K562 (cell line): ENCODE results near the gene PPP2R5A. TPM values are rescaled to one million over a fixed set of nuclear protein-coding genes. Genes with fewer than 3 reads are reported as not detected.

Source experiments
- ATAC-seq: fragments of 200-7000 bp; cut with Tn5 transposase; 3 replicates; pipeline ENCODE4 v1.9.1; 2020; ENCODE audit warnings: moderate library complexity
- Bru-seq: library from RNA; stranded (reverse); fragments of 400-500 nt; gene quantifications from one replicate; lab custom pipeline; 2021; lab: Mats Ljungman, UMichigan
- BruChase-seq, 2 experiments: library from RNA; stranded (reverse); fragments of 400-500 nt; gene quantifications; one replicate each; lab custom pipeline; 2021; lab: Mats Ljungman, UMichigan
- BruUV-seq: library from RNA; stranded (reverse); fragments of 400-500 nt; replicated peaks from 2 replicates; lab custom pipeline; 2021; lab: Mats Ljungman, UMichigan
- CTCF ChIA-PET: fragments of 300-600 bp; formaldehyde crosslinking; extraction: SDS; loops from one replicate; lab custom pipeline; 2021; ENCODE audit warnings: low intra/inter-chr PET ratio; lab: Yijun Ruan, JAX
- POLR2A ChIA-PET: fragments of 300-600, 350-650 bp; sonication (Branson Sonifier 250); formaldehyde crosslinking; extraction: SDS; loops from one replicate; lab custom pipeline; 2021; ENCODE audit warnings: antibody characterized with exemption, inconsistent platforms; lab: Yijun Ruan, JAX
- DNase-seq, 4 experiments: peaks; one replicate each; pipeline versions ENCODE4 v3.0.0 to v3.0.0-alpha.2; 2011 to 2018; ENCODE audit warnings: low spot score in 3 of 4, mixed read lengths in 3 of 4; ENCODE audit errors: extremely low read depth in 1 of 4
- FAIRE-seq: peaks from 2 replicates; lab custom pipeline; 2011; peaks lifted over from hg19 to GRCh38; lab: Jason Lieb, UNC
- H2AFZ ChIP-seq: 2 replicates; pipeline ENCODE4 v1.6.0; 2011; ENCODE audit warnings: low read depth, low read length, control low read depth, inconsistent platforms
- H3K27ac ChIP-seq: fragments of 200-600 bp; 3 replicates; pipeline ENCODE4 v1.8.0; 2011; ENCODE audit warnings: low read depth, mild to moderate bottlenecking, control low read depth, inconsistent platforms, low read length, moderate library complexity, mixed read lengths; ENCODE audit errors: extremely low read depth
- H3K27me3 ChIP-seq, 2 experiments: fragments of 300-600 bp in 1 of 2; 2 replicates in 1 of 2; 3 replicates in 1 of 2; pipeline versions ENCODE4 v1.6.0 to v1.8.0; 2011; ENCODE audit warnings: inconsistent platforms in 2 of 2, low read length in 2 of 2, mild to moderate bottlenecking in 1 of 2, mixed read lengths in 1 of 2, moderate library complexity in 1 of 2; ENCODE audit not compliant: control insufficient read depth in 2 of 2, insufficient read depth in 2 of 2
- H3K36me3 ChIP-seq: fragments of 300-600 bp; 3 replicates; pipeline ENCODE4 v1.8.0; 2011; ENCODE audit warnings: mild to moderate bottlenecking, low read length, inconsistent platforms; ENCODE audit not compliant: control insufficient read depth, insufficient read depth
- H3K4me1 ChIP-seq, 2 experiments: fragments of 200-600 bp in 1 of 2; replicated peaks in 1 of 2; 2 replicates in 1 of 2; 3 replicates in 1 of 2; pipeline versions ENCODE4 v1.5.1 to v1.8.0; 2011; ENCODE audit warnings: inconsistent platforms in 2 of 2, low read length in 2 of 2, mild to moderate bottlenecking in 1 of 2, mixed read lengths in 1 of 2, moderate library complexity in 1 of 2; ENCODE audit not compliant: control insufficient read depth in 2 of 2, insufficient read depth in 2 of 2
- H3K4me2 ChIP-seq: 2 replicates; pipeline ENCODE4 v1.6.1; 2011; ENCODE audit warnings: low read length, control low read depth, inconsistent platforms, mixed read lengths; ENCODE audit not compliant: insufficient read depth
- H3K4me3 ChIP-seq: fragments of 200-600 bp; sonication (generic), shearing (Covaris generic); 2 replicates; pipeline ENCODE4 v1.5.1; 2016; ENCODE audit warnings: control low read depth, inconsistent platforms
- H3K79me2 ChIP-seq: fragments of 200-600 bp; 3 replicates; pipeline ENCODE4 v1.8.0; 2011; ENCODE audit warnings: low read length, inconsistent platforms; ENCODE audit not compliant: control insufficient read depth, insufficient read depth
- H3K9ac ChIP-seq, 2 experiments: 2 replicates each; pipeline versions ENCODE4 v1.6.0 to v1.6.1; 2011; ENCODE audit warnings: low read depth in 2 of 2, low read length in 2 of 2, control low read depth in 1 of 2, inconsistent platforms in 1 of 2, mild to moderate bottlenecking in 1 of 2, mixed read lengths in 1 of 2; ENCODE audit not compliant: insufficient read depth in 1 of 2
- H3K9me1 ChIP-seq: one replicate; pipeline ENCODE4 v1.6.0; 2011; ENCODE audit warnings: inconsistent platforms, mild to moderate bottlenecking, low read length, moderate library complexity; ENCODE audit not compliant: control insufficient read depth, insufficient read depth
- H3K9me3 ChIP-seq: replicated peaks from 2 replicates; pipeline ENCODE4 v1.5.1; 2011; ENCODE audit warnings: low read depth, low read length, inconsistent platforms; ENCODE audit not compliant: control insufficient read depth, insufficient read depth
- H4K20me1 ChIP-seq: replicated peaks from 2 replicates; pipeline ENCODE4 v1.6.1; 2011; ENCODE audit warnings: low read length, inconsistent platforms, mixed read lengths; ENCODE audit not compliant: control insufficient read depth, insufficient read depth
- CREB5 ChIP-seq: fragments of 250-450 bp; sonication (Bioruptor Pico); IDR thresholded peaks from 2 replicates; pipeline ENCODE4 v1.5.0; 2020; ENCODE audit warnings: mild to moderate bottlenecking
- FOXK2 ChIP-seq, 2 experiments: fragments of 450-650 bp; IDR thresholded peaks in 1 of 2; conservative IDR thresholded peaks in 1 of 2; 2 replicates each; pipeline ENCODE4 v1.6.1; 2016; ENCODE audit warnings: low read depth in 2 of 2, mild to moderate bottlenecking in 1 of 2
- GTF2B ChIP-seq: IDR thresholded peaks from 2 replicates; pipeline ENCODE4 v1.6.1; 2011; ENCODE audit not compliant: insufficient read length; ENCODE audit errors: extremely low read depth
- KDM1A ChIP-seq, 2 experiments: fragments of 450-650 bp; IDR thresholded peaks; 2 replicates each; pipeline ENCODE4 v1.6.1; 2016; ENCODE audit warnings: mild to moderate bottlenecking in 2 of 2
- MNT ChIP-seq, 2 experiments: fragments of 450-650 bp; conservative IDR thresholded peaks; 2 replicates each; pipeline ENCODE4 v1.6.1; 2017; ENCODE audit warnings: mild to moderate bottlenecking in 2 of 2, moderate library complexity in 2 of 2
- RHOXF2B ChIP-seq: fragments of 250-450 bp; sonication (Bioruptor Pico); conservative IDR thresholded peaks from 2 replicates; pipeline ENCODE4 v1.5.1; 2021
- RUNX1 ChIP-seq: sonication (generic); IDR thresholded peaks from 2 replicates; pipeline ENCODE4 v1.6.1; 2016; ENCODE audit warnings: antibody characterized with exemption, low read depth
- SNIP1 ChIP-seq: fragments of 450-650 bp; IDR thresholded peaks from 2 replicates; pipeline ENCODE4 v1.7.1; 2017; ENCODE audit warnings: low read depth, mild to moderate bottlenecking
- SRSF3 ChIP-seq: fragments of 200-400 bp; formaldehyde crosslinking; IDR thresholded peaks from 2 replicates; pipeline ENCODE4 v1.6.1; 2016; ENCODE audit warnings: mild to moderate bottlenecking, low read length, moderate library complexity; ENCODE audit not compliant: insufficient read depth
- ZNF12 ChIP-seq: sonication (generic); formaldehyde crosslinking; IDR thresholded peaks from 2 replicates; pipeline ENCODE4 v1.4.0; 2020; ENCODE audit warnings: mild to moderate bottlenecking, missing genetic modification reagents
- WGBS: fragments of 100-300 bp; shearing (Covaris generic); methylation state at CpG from one replicate; pipeline ENCODE4 v1.1.6; 2016; ENCODE audit warnings: low coverage, mixed read lengths; ENCODE audit not compliant: insufficient coverage; ENCODE audit errors: missing lambda C conversion rate; 5-methylcytosine and 5-hydroxymethylcytosine counted together
- in situ Hi-C: fragments of 300-500 bp; cut with MboI; formaldehyde crosslinking; loops from 4 replicates; pipeline ENCODE4 v1.15.0; 2018; ENCODE audit warnings: inconsistent platforms, mixed read lengths
- intact Hi-C: fragments of 100-400 bp; cut with micrococcal nuclease; formaldehyde crosslinking; loops from 2 replicates; pipeline ENCODE4 v1.14.2; 2022
- long read RNA-seq, 3 experiments: library from polyadenylated mRNA in 2 of 3; library from RNA in 1 of 3; unstranded in 2 of 3; stranded (forward) in 1 of 3; transcript quantifications; one replicate each; pipeline ENCODE4 v2.0.0, GENCODE V29; 2019 to 2022
- polyA minus RNA-seq, 3 experiments: library from RNA; depleted of rRNA, polyadenylated mRNA; stranded (reverse); fragments of >200 nt; gene quantifications; 2 replicates each; pipeline ENCODE4 v1.2.3, GENCODE V29; 2011
- polyA plus RNA-seq, 8 experiments: library from polyadenylated mRNA; depleted of rRNA in 4 of 8; stranded (reverse) in 5 of 8; unstranded in 3 of 8; fragments of >200 nt; fragmentation: Nextera tagmentation in 2 of 8; fragmentation: Illumina TruSeq in 1 of 8; extraction: Ambion mirVana in 2 of 8; extraction: Trizol in 1 of 8; gene quantifications; 2 replicates each; pipeline versions ENCODE4 v1.2.1 to v1.2.3, GENCODE V29; 2011 to 2014; ENCODE audit warnings: inconsistent platforms in 1 of 8, missing spikeins in 1 of 8
- total RNA-seq, 7 experiments: library from RNA; depleted of rRNA in 6 of 7; stranded (reverse); fragments of >200 nt in 6 of 7; fragmentation: Illumina TruSeq in 2 of 7; extraction: Trizol in 2 of 7; gene quantifications; 2 replicates each; pipeline versions ENCODE4 v1.2.1 to v1.2.3, GENCODE V29; 2011 to 2021; ENCODE audit warnings: low replicate concordance in 1 of 7

The PPP2R5A gene
- 22.5 and 38.1 TPM in 2 replicates for total RNA-seq (2011; cell fraction: chromatin; rRNA removed; ENCODE audit: low replicate concordance)
- 17.6 and 18.8 TPM in 2 replicates for total RNA-seq (2011; cell fraction: nucleolus; rRNA removed)
- total RNA-seq (2011; cell fraction: nucleoplasm; rRNA removed): 24.0 and 38.3 TPM in 2 replicates
- 57.2 and 59.8 TPM in 2 replicates for total RNA-seq (2014; rRNA removed)
- total RNA-seq (2014; rRNA removed; fragmentation: Illumina TruSeq; extraction: Trizol): 64.3 and 73.5 TPM in 2 replicates
- total RNA-seq (2015; rRNA removed; fragmentation: Illumina TruSeq; extraction: Trizol): 66.1 and 69.6 TPM in 2 replicates
- total RNA-seq (2021): 70.9 and 71.1 TPM in 2 replicates
- polyA plus RNA-seq (2011; rRNA removed): 79.3 and 106 TPM in 2 replicates
- polyA plus RNA-seq (2011; cell fraction: cytosol; rRNA removed): 37.4 and 45.8 TPM in 2 replicates
- 26.6 and 37.4 TPM in 2 replicates for polyA plus RNA-seq (2011; cell fraction: nucleus; rRNA removed)
- polyA plus RNA-seq (2012): 45.3 and 51.5 TPM in 2 replicates
- 62.9 and 71.3 TPM in 2 replicates for polyA plus RNA-seq (2014; fragmentation: Illumina TruSeq; extraction: Trizol)
- polyA plus RNA-seq (2014; fragmentation: Nextera tagmentation; extraction: Ambion mirVana): 10 to 100 TPM; 26.9 to 31.2 TPM
- 53.8 and 62.2 TPM in 2 replicates for polyA plus RNA-seq (2014; rRNA removed)
- polyA minus RNA-seq (2011; rRNA and poly(A)+ RNA removed): 59.4 and 61.4 TPM in 2 replicates
- polyA minus RNA-seq (2011; cell fraction: cytosol; rRNA and poly(A)+ RNA removed): 33.0 and 37.2 TPM in 2 replicates
- 25.4 and 30.1 TPM in 2 replicates for polyA minus RNA-seq (2011; cell fraction: nucleus; rRNA and poly(A)+ RNA removed)
- percentile 93 among the genes with signal in this experiment for Bru-seq, nascent RNA
- percentile 92 among the genes with signal in this experiment for BruChase-seq, experiment 1, labeled RNA remaining after a 2-hour chase
- BruChase-seq, experiment 2, labeled RNA remaining after a 6-hour chase: percentile 92 among the genes with signal in this experiment
- long read RNA-seq, experiment 1, transcript PPP2R5A-201 (13 exons, 3,128 nt): major isoform, 76 of 128 reads
- long read RNA-seq, experiment 1, partial matches to known transcripts: 25 of 128 reads
- long read RNA-seq, experiment 1, other reads (novel, unspliced or antisense): 27 of 128 reads
- long read RNA-seq, experiment 2, transcript PPP2R5A-201 (13 exons, 3,128 nt): major isoform, 22 of 97 reads
- long read RNA-seq, experiment 2, partial matches to known transcripts: 58 of 97 reads
- long read RNA-seq, experiment 2, other reads (novel, unspliced or antisense): 17 of 97 reads
- long read RNA-seq, experiment 3, transcript PPP2R5A-201 (13 exons, 3,128 nt): major isoform, 8 of 12 reads
- long read RNA-seq, experiment 3, partial matches to known transcripts: 1 of 12 reads
- long read RNA-seq, experiment 3, other reads (novel, unspliced or antisense): 3 of 12 reads

GRCh38 chr1:212284744-212285684 is at the start of gene PPP2R5A:
Gene PPP2R5A (plus strand): TSS chr1:212285410. CDS start chr1:212286111, 701 bp downstream.
- BruUV-seq: no TSS peak
- Histone ChIP-seq H3K36me3 (peaks cover 11% of the 10 kb centered on the region; the same call in 2 of the 3 replicates), H3K9me3 (no peaks in the 10 kb centered on the region), H3K4me2 (peak within 1 kb of the TSS; percentile 98), H3K9ac (peak within 1 kb of the TSS; percentile 91 to 99), H3K27ac (peak within 1 kb of the TSS; percentile 95), H2AFZ (peak within 1 kb of the TSS; percentile 98), H3K4me1 (peaks cover 20 to 23% of the 10 kb centered on the region in 2 experiments; a peak in 4 of 5 replicates), H3K27me3 (no peaks in the 10 kb centered on the region), H3K9me1 (no peaks in the 10 kb centered on the region), H3K79me2 (peaks cover 58% of the 10 kb centered on the region), H4K20me1 (peaks cover 11% of the 10 kb centered on the region; the same call in 1 of the 2 replicates), H3K4me3 (peak within 1 kb of the TSS; percentile 86)
- ChIA-PET CTCF (no interaction called here), POLR2A (interaction anchor here (0.6 to 3.0 kb wide), 27 partner anchors 10 to 735 kb away, joined by 3 to 15 read pairs (median 4); partner anchors contain the start of genes DTL and INTS7)
- WGBS: under 1% methylated on average over 88 of the region's 92 CpGs
- ATAC-seq (peak; percentile 94), DNase-seq (peak; percentile 98 to 100 (median 98)), FAIRE-seq (peak; percentile 96)
- in situ Hi-C loops (no loop called here), intact Hi-C loops (loop anchor here (1.0 to 5.0 kb wide), 4 partner anchors 24 to 152 kb away; no protein-coding TSS in a partner anchor)
- TF ChIP-seq KDM1A (IDR thresholded peaks at IDR 0.05) (peak in 1 of 2 experiments; percentile 73; a peak in 2 of 4 replicates), RUNX1 (0 out of 2 replicates have a peak, but pooled peaks have one; percentile 36), FOXK2 (conservative IDR thresholded peaks at IDR 0.05 in 1 of 2, IDR thresholded peaks at IDR 0.05 in 1 of 2; ENCODE audit: low read depth in 2 of 2) (peak in 1 of 2 experiments; percentile 32; a peak in 3 of 4 replicates), SNIP1 (no peak), CREB5 (CRISPR knock-in tag) (no peak), MNT (conservative IDR thresholded peaks at IDR 0.05) (peak; percentile 91 to 93), ZNF12 (CRISPR knock-in tag) (no peak; the same call in 1 of the 2 replicates), RHOXF2B (CRISPR knock-in tag) (0 out of 2 replicates have a peak, but pooled peaks have one; percentile 18), SRSF3 (no peak), GTF2B (no peak)
